DMS 273 treated with DMSO at 0.1 percent for 48 hours (cell line): ENCODE measurements around the gene MS4A3.
"Not testable (repeated sequence)": the region's sequence is repeated elsewhere in the genome, so short reads cannot be mapped to it uniquely, and the experiment has no call there.

ENCODE experiments used
- DNase-seq: peaks from one replicate; lab custom pipeline; 2025; lab: John Stamatoyannopoulos, UW

Gene MS4A3

GRCh38 chr11:60056349-60056969, at the start of gene MS4A3:
Gene MS4A3, plus strand, starts transcription at chr11:60056665. Its CDS starts 4,496 bp downstream, at chr11:60061161.
- DNase-seq, result no peak

- DNase-seq, result no peak
Observed at GRCh38 chr11:60016881-60017280, 39.6 kb upstream of the MS4A3 start, which contains the start of gene OOSP4B. Gene OOSP4B, plus strand, starts transcription at chr11:60017181.

GRCh38 chr11:60018058-60018457, 38.4 kb upstream of the MS4A3 start:
- no peak for DNase-seq

- DNase-seq, result not testable (repeated sequence)
Observed at GRCh38 chr11:60020376-60020775, 36.1 kb upstream of the MS4A3 start.

DNA sequence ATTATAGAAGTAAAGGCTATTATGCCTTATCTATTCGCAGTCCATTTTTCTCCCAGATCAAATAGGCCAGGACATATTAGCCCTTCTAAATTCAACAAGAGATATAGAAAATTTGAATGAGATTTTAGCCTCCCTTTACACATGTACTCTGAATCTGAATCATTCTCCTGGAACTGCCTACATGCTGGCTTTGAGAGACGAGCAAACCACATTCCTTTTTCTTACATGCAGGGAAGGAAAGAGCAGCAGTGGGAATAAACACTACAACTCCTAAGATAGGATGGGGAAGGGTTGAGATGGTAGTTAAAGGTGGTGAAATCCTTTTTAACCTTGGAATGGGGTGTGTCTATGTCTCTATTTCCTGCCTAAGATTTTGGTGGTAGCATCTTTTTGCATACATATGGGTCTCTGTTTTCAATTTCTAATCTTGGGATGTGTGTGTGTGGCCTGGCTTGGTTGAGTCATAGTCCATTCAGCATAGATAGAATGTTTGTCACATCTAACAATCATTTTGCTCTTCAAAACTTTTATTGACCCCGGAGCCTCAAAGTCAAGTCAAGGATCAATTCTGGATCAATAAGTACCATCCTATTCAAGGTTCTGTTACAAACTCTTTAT, 27.3 kb upstream of the MS4A3 start:
- DNase-seq, result no peak

GRCh38 chr11:60040109-60040508, 16.4 kb upstream of the MS4A3 start, which contains the start of gene OOSP2:
Gene OOSP2, plus strand, starts transcription at chr11:60040409. Its CDS starts 51 bp downstream, at chr11:60040460.
- no peak for DNase-seq

- DNase-seq, result not testable (repeated sequence)
Observed at GRCh38 chr11:60050422-60050821, 6.0 kb upstream of the MS4A3 start.

DNA sequence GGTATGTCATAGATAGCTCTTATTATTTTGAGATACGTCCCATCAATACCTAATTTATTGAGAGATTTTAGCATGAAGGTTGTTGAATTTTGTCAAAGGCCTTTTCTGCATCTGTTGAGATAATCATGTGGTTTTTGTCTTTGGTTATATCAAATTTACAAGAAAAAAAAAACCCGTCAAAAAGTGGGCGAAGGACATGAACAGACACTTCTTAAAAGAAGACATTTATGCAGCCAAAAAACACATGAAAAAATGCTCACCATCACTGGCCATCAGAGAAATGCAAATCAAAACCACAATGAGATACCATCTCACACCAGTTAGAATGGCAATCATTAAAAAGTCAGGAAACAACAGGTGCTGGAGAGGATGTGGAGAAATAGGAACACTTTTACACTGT, 5.6 kb upstream of the MS4A3 start:
- DNase-seq, result not testable (repeated sequence)

- DNase-seq, result no peak
Observed at GRCh38 chr11:60059052-60059451, 2.6 kb downstream of the MS4A3 start.

- no peak for DNase-seq
Observed at GRCh38 chr11:60059521-60060240, 3.2 kb downstream of the MS4A3 start.

DNA sequence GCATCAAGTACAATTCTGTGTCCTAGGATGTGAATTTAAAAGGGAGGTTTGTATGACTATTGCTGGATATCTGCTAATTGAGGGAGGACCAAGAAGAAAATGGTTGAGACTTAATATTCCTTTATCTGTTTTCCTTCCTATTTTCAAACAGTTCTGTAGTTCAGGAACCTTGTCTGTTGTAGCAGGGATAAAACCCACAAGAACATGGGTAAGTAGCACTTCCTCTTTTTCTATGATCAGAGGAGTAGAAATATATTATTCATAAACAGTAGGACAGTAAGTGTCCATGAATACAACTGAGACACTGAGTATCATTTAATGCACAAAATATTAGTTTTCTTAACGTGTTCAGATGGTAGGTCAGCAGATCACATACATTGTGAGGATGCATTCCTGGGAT, 7.6 kb downstream of the MS4A3 start:
- no peak for DNase-seq

- DNase-seq, result no peak
Observed at GRCh38 chr11:60065801-60066200, 9.3 kb downstream of the MS4A3 start.

DNA sequence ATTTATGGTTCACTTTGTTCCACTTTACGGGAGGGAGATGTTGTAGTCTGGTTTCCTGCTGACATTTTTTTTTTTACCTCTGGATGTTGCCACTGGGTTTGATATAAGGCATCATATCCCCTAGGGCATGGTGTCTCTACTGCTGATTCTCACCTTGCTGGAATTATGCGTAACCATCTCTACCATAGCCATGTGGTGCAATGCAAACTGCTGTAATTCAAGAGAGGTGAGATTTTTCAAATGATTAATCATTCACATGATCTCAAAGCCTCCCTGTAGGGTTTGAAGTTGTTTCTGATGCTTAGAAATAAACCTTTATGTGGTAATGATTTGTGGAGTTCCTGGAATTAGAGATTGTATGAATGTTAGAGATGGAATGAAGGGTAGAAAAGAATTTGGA, 13.0 kb downstream of the MS4A3 start:
- no peak for DNase-seq

DNA sequence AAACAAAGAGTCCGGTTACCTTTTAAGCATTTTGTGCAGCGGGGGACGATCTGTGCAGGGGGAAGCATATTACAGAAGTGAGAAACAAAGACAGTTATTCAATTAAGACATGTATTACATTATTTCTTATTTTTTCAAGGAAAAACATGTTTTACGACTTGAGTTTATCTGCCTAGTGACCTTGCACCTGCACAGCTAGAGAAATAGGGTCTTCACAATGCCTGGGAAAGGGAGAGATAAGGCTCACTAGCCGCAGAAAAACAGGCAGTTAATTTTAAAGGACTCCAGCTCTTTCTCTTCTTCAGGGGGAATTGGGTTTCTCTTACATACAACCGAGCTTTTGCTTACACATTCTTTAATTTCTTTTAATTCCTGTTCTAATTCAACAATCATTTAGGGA, 15.2 kb downstream of the MS4A3 start:
- DNase-seq, result not testable (repeated sequence)

DNA sequence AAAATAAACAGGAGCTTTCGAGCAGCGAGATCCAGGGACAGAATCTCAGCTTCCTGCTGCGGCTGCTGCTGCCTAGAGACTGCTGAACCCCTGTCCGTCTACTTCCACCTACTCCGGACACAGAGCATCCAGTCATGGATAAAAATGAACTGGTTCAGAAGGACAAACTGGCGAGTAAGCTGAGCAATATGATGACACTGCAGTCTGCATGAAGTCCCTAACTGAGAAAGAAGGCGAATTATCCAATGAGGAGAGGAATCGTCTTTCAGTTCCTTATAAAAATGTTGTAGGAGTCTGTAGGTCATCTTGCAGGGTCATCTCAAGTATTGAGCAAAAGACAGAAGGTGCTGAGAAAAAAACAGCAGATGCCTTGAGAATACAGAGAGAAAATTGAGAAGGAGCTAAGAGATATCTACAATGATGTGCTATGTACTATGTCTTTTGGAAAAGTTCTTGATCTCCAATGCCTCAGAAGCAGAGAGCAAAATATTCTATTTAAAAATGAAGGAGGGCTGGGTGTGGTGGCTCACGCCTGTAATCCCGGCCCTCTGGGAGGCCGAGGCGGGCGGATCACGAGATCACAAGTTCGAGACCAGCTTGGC, 20.9 kb downstream of the MS4A3 start:
- DNase-seq, result no peak

- DNase-seq, result no peak
Observed at GRCh38 chr11:60077981-60078380, 21.5 kb downstream of the MS4A3 start.

- DNase-seq, result no peak
Observed at GRCh38 chr11:60078745-60079144, 22.3 kb downstream of the MS4A3 start.

- DNase-seq, result no peak
Observed at GRCh38 chr11:60080535-60080934, 24.1 kb downstream of the MS4A3 start.

DNA sequence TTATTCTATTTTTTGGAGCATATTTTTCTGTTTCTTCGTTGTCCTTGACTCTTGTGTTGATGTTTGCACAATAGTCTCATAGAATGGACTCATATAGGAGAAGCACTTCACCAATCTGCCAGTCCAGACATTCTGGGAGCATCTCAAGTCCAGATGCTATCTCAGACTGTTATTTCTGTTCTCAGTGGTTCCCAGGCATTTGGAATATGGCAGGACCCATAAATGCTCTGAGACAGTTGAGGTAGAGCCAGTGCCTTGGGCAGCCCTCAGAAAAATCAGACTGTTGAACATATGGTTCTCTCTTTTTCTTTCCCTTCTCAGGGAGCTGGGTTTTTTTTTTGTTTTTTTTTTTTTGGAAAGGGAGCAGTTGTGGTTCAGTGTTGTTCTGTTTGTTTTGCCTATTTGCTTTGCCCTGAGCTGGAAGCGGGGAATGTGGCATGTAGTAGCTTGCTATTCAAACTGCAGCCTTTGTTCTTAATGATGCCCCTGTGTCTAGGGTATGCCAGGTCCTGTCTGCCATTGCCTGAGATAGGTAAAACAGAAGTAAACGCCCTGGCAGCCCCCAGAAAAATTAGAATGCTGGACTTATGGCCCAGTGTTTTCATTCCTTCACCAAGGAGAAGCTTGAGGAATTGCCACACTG, 28.3 kb downstream of the MS4A3 start:
- DNase-seq, result no peak

DNA sequence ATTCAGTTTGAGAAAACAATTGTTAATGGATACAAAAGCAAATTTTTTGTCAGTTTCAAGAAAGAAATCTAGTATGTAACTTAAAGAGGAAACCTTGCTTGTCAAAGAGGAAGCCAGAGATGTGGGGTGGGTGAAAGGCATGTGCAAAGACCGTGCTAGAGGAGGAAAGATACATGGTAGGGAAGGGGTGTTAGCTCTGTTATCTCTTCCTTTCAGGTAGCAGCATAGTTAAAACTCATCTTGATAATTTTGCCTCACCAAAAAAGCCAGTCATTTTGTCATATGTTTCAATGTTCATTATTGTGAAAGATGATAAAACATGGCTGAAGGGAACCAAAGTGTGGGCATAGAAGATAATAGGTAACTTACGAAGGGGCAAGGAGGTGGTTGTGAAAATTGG, 29.4 kb downstream of the MS4A3 start:
- no peak for DNase-seq

DNA sequence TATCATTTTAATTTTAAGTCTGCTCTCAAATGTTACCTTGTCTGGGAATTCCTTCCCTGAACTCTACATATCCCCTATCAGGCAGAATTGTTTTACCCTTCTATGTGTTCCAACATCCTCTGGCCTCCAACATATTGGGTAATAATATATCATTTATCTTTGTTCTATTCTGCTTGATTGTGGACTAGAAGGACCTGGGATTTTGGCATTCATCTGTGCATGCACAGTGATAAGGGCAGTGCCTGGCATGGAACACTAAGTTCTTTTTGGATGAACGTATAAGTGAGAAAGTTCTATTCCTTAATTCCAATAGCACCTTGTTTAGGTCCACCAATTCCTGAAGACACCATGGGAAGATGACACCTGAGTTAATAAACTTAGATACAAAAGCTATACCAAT, 30.8 kb downstream of the MS4A3 start:
- no peak for DNase-seq

DNA sequence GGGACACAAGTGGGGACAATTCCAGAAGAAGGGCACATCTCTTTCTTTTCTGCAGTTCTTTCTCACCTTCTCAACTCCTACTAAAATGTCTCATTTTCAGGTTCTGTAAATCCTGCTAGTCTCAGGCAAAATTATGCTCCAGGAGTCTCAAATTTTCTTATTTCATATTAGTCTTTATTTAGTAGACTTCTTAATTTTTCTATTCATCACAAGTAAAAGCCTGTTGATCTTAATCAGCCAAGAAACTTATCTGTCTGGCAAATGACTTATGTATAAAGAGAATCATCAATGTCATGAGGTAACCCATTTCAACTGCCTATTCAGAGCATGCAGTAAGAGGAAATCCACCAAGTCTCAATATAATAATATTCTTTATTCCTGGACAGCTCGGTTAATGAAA, 31.9 kb downstream of the MS4A3 start, which contains the start of gene MS4A2:
MS4A2 (plus strand) TSS at position 301 of the 400 bp plus-strand sequence. CDS start 102 bp downstream, outside the sequence.
- no peak for DNase-seq
